Fibroblast of lung (primary cell): ENCODE results near the gene CUL1.

Experiments used
- EZH2 ChIP-seq: IDR thresholded peaks from 2 replicates; pipeline ENCODE4 v1.5.1; 2012; ENCODE audit warnings: low read length, control low read depth, mild to moderate bottlenecking; ENCODE audit errors: missing control alignments
- TF ChIP-seq, protein P1 (sequence below), 2 donors: IDR thresholded peaks in 1 of 2; conservative IDR thresholded peaks in 1 of 2; 1 replicate in 1 of 2; 2 replicates in 1 of 2; pipeline ENCODE4 v1.5.1; 2011 to 2012; ENCODE audit warnings: low read length in 2 of 2, control low read depth in 1 of 2, inconsistent platforms in 1 of 2, low read depth in 1 of 2, mild to moderate bottlenecking in 1 of 2

DNA sequence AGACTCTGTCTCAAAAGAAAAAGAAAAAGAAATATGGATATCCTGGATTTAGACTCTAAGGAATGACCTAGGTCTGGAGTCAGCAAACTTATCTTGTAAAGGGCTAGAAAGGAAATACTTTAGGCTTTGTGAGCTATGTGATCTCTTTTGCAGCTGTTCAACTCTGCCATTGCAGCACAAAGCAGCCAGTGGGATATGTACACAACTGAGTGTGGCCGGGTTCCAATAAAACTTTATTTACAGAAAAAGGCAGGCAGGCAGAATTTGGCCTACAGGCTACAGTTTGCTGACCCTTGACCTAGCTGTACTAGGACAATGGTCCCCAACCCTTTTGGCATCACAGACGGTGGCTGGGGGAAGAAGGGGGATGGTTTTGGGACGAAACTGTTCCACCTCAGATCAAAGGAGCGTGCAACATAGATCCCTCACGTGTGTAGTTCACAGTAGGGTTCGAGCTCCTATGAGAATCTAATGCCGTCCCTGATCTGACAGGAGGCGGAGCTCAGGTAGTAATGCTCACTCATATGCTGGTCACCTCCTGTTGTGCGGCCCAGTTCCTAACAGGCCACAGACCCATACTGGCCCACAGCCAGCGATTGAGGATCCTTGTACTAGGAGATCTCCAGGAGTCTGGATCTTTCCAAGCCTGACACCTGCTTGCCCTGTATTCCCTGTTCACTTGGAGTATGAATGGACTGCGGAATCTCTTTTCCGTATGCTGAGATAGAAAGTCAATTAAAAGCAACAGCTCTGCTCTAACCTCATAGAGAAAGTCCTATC, 63.0 kb downstream of the CUL1 start:
- TF ChIP-seq, protein P1, sequence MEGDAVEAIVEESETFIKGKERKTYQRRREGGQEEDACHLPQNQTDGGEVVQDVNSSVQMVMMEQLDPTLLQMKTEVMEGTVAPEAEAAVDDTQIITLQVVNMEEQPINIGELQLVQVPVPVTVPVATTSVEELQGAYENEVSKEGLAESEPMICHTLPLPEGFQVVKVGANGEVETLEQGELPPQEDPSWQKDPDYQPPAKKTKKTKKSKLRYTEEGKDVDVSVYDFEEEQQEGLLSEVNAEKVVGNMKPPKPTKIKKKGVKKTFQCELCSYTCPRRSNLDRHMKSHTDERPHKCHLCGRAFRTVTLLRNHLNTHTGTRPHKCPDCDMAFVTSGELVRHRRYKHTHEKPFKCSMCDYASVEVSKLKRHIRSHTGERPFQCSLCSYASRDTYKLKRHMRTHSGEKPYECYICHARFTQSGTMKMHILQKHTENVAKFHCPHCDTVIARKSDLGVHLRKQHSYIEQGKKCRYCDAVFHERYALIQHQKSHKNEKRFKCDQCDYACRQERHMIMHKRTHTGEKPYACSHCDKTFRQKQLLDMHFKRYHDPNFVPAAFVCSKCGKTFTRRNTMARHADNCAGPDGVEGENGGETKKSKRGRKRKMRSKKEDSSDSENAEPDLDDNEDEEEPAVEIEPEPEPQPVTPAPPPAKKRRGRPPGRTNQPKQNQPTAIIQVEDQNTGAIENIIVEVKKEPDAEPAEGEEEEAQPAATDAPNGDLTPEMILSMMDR (conservative IDR thresholded peaks at IDR 0.05 in 1 of 2, IDR thresholded peaks at IDR 0.05 in 1 of 2; ENCODE audit: low read depth in 1 of 2, low read length in 2 of 2): no peak
- no peak for TF ChIP-seq EZH2
